ENCODE results near the gene PRRT1B.

Gene PRRT1B

GRCh38 chr9:131516100-131516499 lies 29.2 kb upstream of the PRRT1B start:
- TF ChIP-seq CTCF (IDR thresholded peaks at IDR 0.05): no peak
- no peak for DNase-seq (ENCODE audit: low spot score)
- H3K27ac ChIP-seq: no peak overlapping the region
- H3K4me3 ChIP-seq: no peak overlapping the region

- no peak for TF ChIP-seq CTCF (IDR thresholded peaks at IDR 0.05)
- H3K4me3 ChIP-seq: no peak overlapping the region
- H3K27ac ChIP-seq: no peak overlapping the region
- no peak for DNase-seq (ENCODE audit: low spot score)
These were observed 28.4 kb upstream of the PRRT1B start for GRCh38 chr9:131516930-131517329.

GRCh38 chr9:131517761-131518190 lies 27.5 kb upstream of the PRRT1B start:
- no peak for TF ChIP-seq CTCF (IDR thresholded peaks at IDR 0.05)
- Histone ChIP-seq H3K4me3 (no peak overlapping the region), H3K27ac (no peak overlapping the region)
- no peak for DNase-seq (ENCODE audit: low spot score)

GRCh38 chr9:131518553-131518952 lies 26.8 kb upstream of the PRRT1B start:
- H3K4me3 ChIP-seq: no peak overlapping the region
- H3K27ac ChIP-seq: no peak overlapping the region
- no peak for DNase-seq (ENCODE audit: low spot score)
- no peak for TF ChIP-seq CTCF (IDR thresholded peaks at IDR 0.05)

- H3K4me3 ChIP-seq: no peak overlapping the region
- no peak overlapping the region for H3K27ac ChIP-seq
- no peak for DNase-seq (ENCODE audit: low spot score)
- TF ChIP-seq CTCF (IDR thresholded peaks at IDR 0.05): no peak
These were observed 24.8 kb upstream of the PRRT1B start for GRCh38 chr9:131520503-131520902.

- no peak overlapping the region for H3K4me3 ChIP-seq
- TF ChIP-seq CTCF (IDR thresholded peaks at IDR 0.05): no peak
- no peak for DNase-seq (ENCODE audit: low spot score)
- H3K27ac ChIP-seq: no peak overlapping the region
These were observed 24.1 kb upstream of the PRRT1B start for GRCh38 chr9:131521203-131521602.

GRCh38 chr9:131521822-131522221 lies 23.5 kb upstream of the PRRT1B start:
- DNase-seq (ENCODE audit: low spot score): no peak

More at GRCh38 chr9:131521822-131522221, 23.5 kb upstream of the PRRT1B start:
- TF ChIP-seq CTCF (IDR thresholded peaks at IDR 0.05): no peak
- Histone ChIP-seq H3K4me3 (no peak overlapping the region), H3K27ac (no peak overlapping the region)
